ENCODE measurements around the gene ANKRD52. TPM values are rescaled to one million over a fixed set of nuclear protein-coding genes. Genes with fewer than 3 reads are reported as not detected.

The ANKRD52 gene
- total RNA-seq, 1 experiment from 2014 or later: 67.5 TPM

DNA sequence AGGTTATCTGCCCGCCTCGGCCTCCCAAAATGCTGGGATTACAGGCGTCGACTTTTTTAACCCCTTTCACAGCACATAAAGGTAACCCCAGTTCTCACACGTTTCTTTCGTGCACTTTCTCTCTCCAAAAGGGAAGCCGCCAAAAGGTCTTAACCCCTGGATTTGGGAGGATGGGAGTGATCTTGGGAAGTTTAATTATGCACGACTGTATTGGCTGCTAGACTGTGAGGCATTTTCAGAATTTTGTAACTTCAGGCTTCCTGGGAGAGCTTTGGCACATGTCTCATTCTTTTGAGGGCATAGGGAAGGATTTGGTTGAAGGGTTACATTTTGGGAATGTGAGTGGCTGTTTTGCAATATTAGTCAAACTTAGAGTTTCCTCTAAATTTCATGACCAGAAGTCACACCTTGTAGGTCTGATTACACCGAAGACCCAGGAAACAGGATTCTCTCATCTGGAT, 67.5 kb downstream of the ANKRD52 start:
- no peaks in the 10 kb centered on the region for H3K27me3 ChIP-seq (ENCODE audit: control insufficient read depth, insufficient read depth, low read length)
- DNase-seq (ENCODE audit: low read depth, low spot score) (no peak), ATAC-seq (no peak)
- POLR2A ChIA-PET: interaction anchor here (0.7 kb wide), 2 partner anchors 35 to 76 kb away, joined by 3 to 9 read pairs; no protein-coding TSS in a partner anchor
- no peak for TF ChIP-seq POLR2AphosphoS5 (IDR thresholded peaks at IDR 0.05; ENCODE audit: low read depth, low read length)
- peak overlapping the region; percentile 68 to 98 for H3K4me3 ChIP-seq (ENCODE audit: low read depth in 2 of 2, low read length in 2 of 2)
- intact Hi-C loops (cut with micrococcal nuclease; ENCODE audit: unreplicated experiment): no loop called here
- H3K9me3 ChIP-seq (ENCODE audit: control insufficient read depth, insufficient read depth, low read depth, low read length): no peaks in the 10 kb centered on the region
- H3K36me3 ChIP-seq (ENCODE audit: control insufficient read depth, insufficient read depth, low read length): peaks cover 10% of the 10 kb centered on the region
- in situ Hi-C loops (cut with HindIII; ENCODE audit: low pct_unique_long_range_greater_than_20kb, low sequenced_read_pairs): no loop called here
- H3K27ac ChIP-seq (ENCODE audit: low read length): peak overlapping the region; percentile 95
- peaks cover 12% of the 10 kb centered on the region for H3K4me1 ChIP-seq (ENCODE audit: control insufficient read depth, insufficient read depth, low read length)
- BruUV-seq (replicated peaks): no TSS peak
- CTCF ChIA-PET: interaction anchor here (0.6 kb wide), 1 partner anchor 13 kb away, joined by 3 read pairs; no protein-coding TSS in a partner anchor

- DNase-seq (ENCODE audit: low read depth, low spot score) (peak; percentile 94), ATAC-seq (peak; percentile 82)
- no peaks in the 10 kb centered on the region for H3K27me3 ChIP-seq (ENCODE audit: control insufficient read depth, insufficient read depth, low read length)
- in situ Hi-C loops (cut with HindIII; ENCODE audit: low pct_unique_long_range_greater_than_20kb, low sequenced_read_pairs) (no loop called here), intact Hi-C loops (cut with micrococcal nuclease; ENCODE audit: unreplicated experiment) (loop anchor here (1.0 kb wide), 1 partner anchor 71 kb away; no protein-coding TSS in a partner anchor)
- H3K36me3 ChIP-seq (ENCODE audit: control insufficient read depth, insufficient read depth, low read length): peaks cover 10% of the 10 kb centered on the region
- BruUV-seq (replicated peaks): no TSS peak
- no peaks in the 10 kb centered on the region for H3K9me3 ChIP-seq (ENCODE audit: control insufficient read depth, insufficient read depth, low read depth, low read length)
- POLR2A ChIA-PET: interaction anchor here (0.5 to 0.7 kb wide), 3 partner anchors 32 to 435 kb away, joined by 3 to 9 read pairs (median 8); partner anchors contain the start of gene RNF41
- peak overlapping the region; percentile 95 for H3K27ac ChIP-seq (ENCODE audit: low read length)
- TF ChIP-seq SIN3A (IDR thresholded peaks at IDR 0.05; ENCODE audit: borderline replicate concordance, insufficient read depth, low read depth, low read length) (no peak), POLR2AphosphoS5 (IDR thresholded peaks at IDR 0.05; ENCODE audit: low read depth, low read length) (no peak), TCF7L2 (IDR thresholded peaks at IDR 0.05; ENCODE audit: low read depth, low read length) (no peak)
- TF ChIP-seq, protein P1, sequence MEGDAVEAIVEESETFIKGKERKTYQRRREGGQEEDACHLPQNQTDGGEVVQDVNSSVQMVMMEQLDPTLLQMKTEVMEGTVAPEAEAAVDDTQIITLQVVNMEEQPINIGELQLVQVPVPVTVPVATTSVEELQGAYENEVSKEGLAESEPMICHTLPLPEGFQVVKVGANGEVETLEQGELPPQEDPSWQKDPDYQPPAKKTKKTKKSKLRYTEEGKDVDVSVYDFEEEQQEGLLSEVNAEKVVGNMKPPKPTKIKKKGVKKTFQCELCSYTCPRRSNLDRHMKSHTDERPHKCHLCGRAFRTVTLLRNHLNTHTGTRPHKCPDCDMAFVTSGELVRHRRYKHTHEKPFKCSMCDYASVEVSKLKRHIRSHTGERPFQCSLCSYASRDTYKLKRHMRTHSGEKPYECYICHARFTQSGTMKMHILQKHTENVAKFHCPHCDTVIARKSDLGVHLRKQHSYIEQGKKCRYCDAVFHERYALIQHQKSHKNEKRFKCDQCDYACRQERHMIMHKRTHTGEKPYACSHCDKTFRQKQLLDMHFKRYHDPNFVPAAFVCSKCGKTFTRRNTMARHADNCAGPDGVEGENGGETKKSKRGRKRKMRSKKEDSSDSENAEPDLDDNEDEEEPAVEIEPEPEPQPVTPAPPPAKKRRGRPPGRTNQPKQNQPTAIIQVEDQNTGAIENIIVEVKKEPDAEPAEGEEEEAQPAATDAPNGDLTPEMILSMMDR (IDR thresholded peaks at IDR 0.05): no peak
- TF ChIP-seq, protein P2, sequence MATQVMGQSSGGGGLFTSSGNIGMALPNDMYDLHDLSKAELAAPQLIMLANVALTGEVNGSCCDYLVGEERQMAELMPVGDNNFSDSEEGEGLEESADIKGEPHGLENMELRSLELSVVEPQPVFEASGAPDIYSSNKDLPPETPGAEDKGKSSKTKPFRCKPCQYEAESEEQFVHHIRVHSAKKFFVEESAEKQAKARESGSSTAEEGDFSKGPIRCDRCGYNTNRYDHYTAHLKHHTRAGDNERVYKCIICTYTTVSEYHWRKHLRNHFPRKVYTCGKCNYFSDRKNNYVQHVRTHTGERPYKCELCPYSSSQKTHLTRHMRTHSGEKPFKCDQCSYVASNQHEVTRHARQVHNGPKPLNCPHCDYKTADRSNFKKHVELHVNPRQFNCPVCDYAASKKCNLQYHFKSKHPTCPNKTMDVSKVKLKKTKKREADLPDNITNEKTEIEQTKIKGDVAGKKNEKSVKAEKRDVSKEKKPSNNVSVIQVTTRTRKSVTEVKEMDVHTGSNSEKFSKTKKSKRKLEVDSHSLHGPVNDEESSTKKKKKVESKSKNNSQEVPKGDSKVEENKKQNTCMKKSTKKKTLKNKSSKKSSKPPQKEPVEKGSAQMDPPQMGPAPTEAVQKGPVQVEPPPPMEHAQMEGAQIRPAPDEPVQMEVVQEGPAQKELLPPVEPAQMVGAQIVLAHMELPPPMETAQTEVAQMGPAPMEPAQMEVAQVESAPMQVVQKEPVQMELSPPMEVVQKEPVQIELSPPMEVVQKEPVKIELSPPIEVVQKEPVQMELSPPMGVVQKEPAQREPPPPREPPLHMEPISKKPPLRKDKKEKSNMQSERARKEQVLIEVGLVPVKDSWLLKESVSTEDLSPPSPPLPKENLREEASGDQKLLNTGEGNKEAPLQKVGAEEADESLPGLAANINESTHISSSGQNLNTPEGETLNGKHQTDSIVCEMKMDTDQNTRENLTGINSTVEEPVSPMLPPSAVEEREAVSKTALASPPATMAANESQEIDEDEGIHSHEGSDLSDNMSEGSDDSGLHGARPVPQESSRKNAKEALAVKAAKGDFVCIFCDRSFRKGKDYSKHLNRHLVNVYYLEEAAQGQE (IDR thresholded peaks at IDR 0.05; ENCODE audit: insufficient read depth in 1 of 2, low read depth in 2 of 2, low read length in 1 of 2): no peak
- peak overlapping the region; percentile 68 to 98 for H3K4me3 ChIP-seq (ENCODE audit: low read depth in 2 of 2, low read length in 2 of 2)
- CTCF ChIA-PET: interaction anchor here (0.5 to 2.0 kb wide), 13 partner anchors 10 to 449 kb away, joined by 4 to 41 read pairs (median 6); partner anchors contain the start of genes RBMS2, RNF41 and ZC3H10
- H3K4me1 ChIP-seq (ENCODE audit: control insufficient read depth, insufficient read depth, low read length): peaks cover 12% of the 10 kb centered on the region
Measured at GRCh38 chr12:56189918-56190694, 68.1 kb downstream of the ANKRD52 start.
